Stimulated activated naive B cell treated with anti-CD40 and anti-IgM and Interleukin-4, amounts not matched to agents 10 μg/mL and 1 μg/mL and 100 μg/mL, for 72 hours (primary cell): Measurements from ENCODE around the gene LRRFIP1.
"Not testable (repeated sequence)": the region's sequence is repeated elsewhere in the genome, so short reads cannot be mapped to it uniquely, and the experiment has no call there.

Experiments used
- ATAC-seq, 2 donors: fragments of 150-1000 bp; cut with Tn5 transposase; replicated peaks; 2 replicates each; pipeline ENCODE4 v1.10.0; 2021; ENCODE audit warnings: moderate library complexity in 1 of 2
- DNase-seq: peaks from one replicate; pipeline ENCODE4 v3.0.0; 2021
- H3K27ac Mint-ChIP-seq: one replicate; pipeline ENCODE4 v1.8.0; 2022; ENCODE audit warnings: mild to moderate bottlenecking, mixed read lengths
- H3K27me3 Mint-ChIP-seq, 2 donors: one replicate each; pipeline ENCODE4 v1.8.0; 2022; ENCODE audit warnings: mixed read lengths in 2 of 2
- H3K36me3 Mint-ChIP-seq, 2 donors: one replicate each; pipeline ENCODE4 v1.8.0; 2022; ENCODE audit warnings: mixed read lengths in 2 of 2, mild to moderate bottlenecking in 1 of 2
- H3K4me1 Mint-ChIP-seq, 2 donors: one replicate each; pipeline ENCODE4 v1.8.0; 2022; ENCODE audit warnings: mixed read lengths in 2 of 2, mild to moderate bottlenecking in 1 of 2
- H3K4me3 Mint-ChIP-seq, 2 donors: one replicate each; pipeline ENCODE4 v1.8.0; 2022; ENCODE audit warnings: mild to moderate bottlenecking in 2 of 2, mixed read lengths in 2 of 2, moderate library complexity in 1 of 2
- H3K9me3 Mint-ChIP-seq, 2 donors: one replicate each; pipeline ENCODE4 v1.8.0; 2022; ENCODE audit warnings: mixed read lengths in 2 of 2, mild to moderate bottlenecking in 1 of 2

The LRRFIP1 gene

GRCh38 chr2:237603049-237603717 lies 24.2 kb upstream of the LRRFIP1 start:
- Mint-ChIP-seq H3K27ac (peak overlapping the region; percentile 92), H3K36me3 (no peaks in the 10 kb centered on the region), H3K4me1 (peaks cover 19 to 25% of the 10 kb centered on the region in 2 donors), H3K27me3 (no peaks in the 10 kb centered on the region), H3K4me3 (peak overlapping the region; percentile 66 to 76), H3K9me3 (no peaks in the 10 kb centered on the region)
- ATAC-seq: no peak
- no peak for DNase-seq

DNA sequence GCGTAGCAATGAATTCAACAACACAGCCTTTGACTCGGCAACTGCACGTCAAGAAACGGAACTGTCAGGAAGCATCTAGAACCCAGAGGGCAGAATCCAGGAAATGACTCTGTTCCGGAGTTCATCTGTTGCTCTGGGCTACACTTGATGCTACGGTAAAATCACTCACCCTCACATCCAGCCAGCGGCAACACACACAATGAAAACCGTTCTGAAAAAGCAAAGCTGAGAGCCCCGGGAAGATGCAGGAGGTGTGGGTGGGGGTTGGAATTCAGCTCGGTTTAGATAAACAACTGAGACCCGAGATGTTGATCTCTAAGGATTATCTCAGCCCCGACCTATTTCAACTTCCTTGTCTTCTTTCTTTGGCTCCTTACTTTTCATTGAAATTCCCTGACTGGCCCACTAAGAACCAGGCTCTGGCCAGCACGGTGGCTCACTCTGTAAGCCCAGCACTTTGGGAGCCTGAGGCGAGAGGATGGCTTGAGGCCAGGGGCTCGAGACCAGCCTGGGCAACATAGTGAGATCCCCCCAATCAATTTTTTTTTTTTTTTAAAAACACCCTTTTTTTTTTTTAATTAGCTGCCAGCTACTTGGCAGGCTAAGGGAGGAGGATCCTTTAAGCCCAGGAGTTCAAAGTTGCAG lies 23.5 kb upstream of the LRRFIP1 start:
- Mint-ChIP-seq H3K4me1 (peaks cover 17 to 19% of the 10 kb centered on the region in 2 donors), H3K9me3 (no peaks in the 10 kb centered on the region), H3K27me3 (peaks cover 0 to 4% of the 10 kb centered on the region in 2 donors), H3K4me3 (peak overlapping the region; percentile 66 to 76), H3K27ac (peak overlapping the region; percentile 92), H3K36me3 (no peaks in the 10 kb centered on the region)
- ATAC-seq (peak; percentile 95 to 98), DNase-seq (peak; percentile 46)

DNA sequence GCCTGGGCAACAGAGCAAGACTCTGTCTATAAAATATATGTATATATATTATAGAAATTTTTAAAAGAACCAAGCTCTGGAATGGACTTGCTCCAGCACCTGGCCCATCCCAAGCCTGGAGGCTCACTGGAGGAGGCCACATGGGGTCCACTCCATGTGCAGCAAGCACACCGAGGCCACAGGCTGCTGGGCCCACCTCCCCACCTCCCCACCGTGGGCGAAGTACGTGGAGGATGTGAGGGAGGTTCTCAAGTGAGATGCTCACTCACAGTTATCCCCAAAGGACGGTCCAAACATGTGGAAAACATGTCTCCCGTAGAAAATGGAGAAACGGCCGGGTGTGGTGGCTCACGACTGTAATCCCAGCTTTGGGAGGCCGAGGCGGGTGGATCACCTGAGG lies 23.0 kb upstream of the LRRFIP1 start:
- Mint-ChIP-seq H3K4me3 (peak overlapping the region in 1 of 2 donors; percentile 76), H3K27me3 (peaks cover 0 to 4% of the 10 kb centered on the region in 2 donors), H3K27ac (peak overlapping the region; percentile 92), H3K4me1 (peaks cover 17 to 19% of the 10 kb centered on the region in 2 donors), H3K36me3 (no peaks in the 10 kb centered on the region), H3K9me3 (no peaks in the 10 kb centered on the region)
- DNase-seq (no peak), ATAC-seq (no peak)

DNA sequence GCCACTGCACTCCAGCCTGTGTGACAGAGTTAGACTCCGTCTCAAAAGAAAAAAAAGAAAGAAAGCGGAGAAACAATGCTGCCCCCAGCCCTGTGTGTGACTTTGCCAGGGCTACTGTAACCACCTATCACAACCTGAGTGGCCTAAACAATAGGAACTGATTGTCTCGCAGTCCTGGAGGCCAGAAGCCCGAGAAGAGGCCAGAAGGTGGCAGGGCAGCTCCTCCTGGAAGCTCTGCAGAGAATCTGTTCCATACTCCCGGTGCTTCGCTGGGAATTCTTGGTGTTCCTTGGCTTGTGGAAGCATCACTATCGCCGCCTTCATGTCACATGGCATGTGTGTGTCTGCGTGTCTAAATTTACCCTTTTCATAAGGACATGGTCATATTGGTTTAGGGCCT lies 22.4 kb upstream of the LRRFIP1 start:
- Mint-ChIP-seq H3K4me1 (peaks cover 17 to 19% of the 10 kb centered on the region in 2 donors), H3K36me3 (no peaks in the 10 kb centered on the region), H3K27ac (no peak overlapping the region), H3K4me3 (no peak overlapping the region), H3K9me3 (no peaks in the 10 kb centered on the region), H3K27me3 (peaks cover 0 to 4% of the 10 kb centered on the region in 2 donors)
- ATAC-seq: no peak
- no peak for DNase-seq

- peak overlapping the region; percentile 15 for H3K27ac Mint-ChIP-seq
- not testable (repeated sequence) for DNase-seq, H3K36me3 Mint-ChIP-seq, H3K4me3 Mint-ChIP-seq, ATAC-seq, H3K9me3 Mint-ChIP-seq, H3K27me3 Mint-ChIP-seq
- peaks cover 17 to 19% of the 10 kb centered on the region in 2 donors for H3K4me1 Mint-ChIP-seq
Observed at GRCh38 chr2:237606522-237606921, 20.9 kb upstream of the LRRFIP1 start.

DNA sequence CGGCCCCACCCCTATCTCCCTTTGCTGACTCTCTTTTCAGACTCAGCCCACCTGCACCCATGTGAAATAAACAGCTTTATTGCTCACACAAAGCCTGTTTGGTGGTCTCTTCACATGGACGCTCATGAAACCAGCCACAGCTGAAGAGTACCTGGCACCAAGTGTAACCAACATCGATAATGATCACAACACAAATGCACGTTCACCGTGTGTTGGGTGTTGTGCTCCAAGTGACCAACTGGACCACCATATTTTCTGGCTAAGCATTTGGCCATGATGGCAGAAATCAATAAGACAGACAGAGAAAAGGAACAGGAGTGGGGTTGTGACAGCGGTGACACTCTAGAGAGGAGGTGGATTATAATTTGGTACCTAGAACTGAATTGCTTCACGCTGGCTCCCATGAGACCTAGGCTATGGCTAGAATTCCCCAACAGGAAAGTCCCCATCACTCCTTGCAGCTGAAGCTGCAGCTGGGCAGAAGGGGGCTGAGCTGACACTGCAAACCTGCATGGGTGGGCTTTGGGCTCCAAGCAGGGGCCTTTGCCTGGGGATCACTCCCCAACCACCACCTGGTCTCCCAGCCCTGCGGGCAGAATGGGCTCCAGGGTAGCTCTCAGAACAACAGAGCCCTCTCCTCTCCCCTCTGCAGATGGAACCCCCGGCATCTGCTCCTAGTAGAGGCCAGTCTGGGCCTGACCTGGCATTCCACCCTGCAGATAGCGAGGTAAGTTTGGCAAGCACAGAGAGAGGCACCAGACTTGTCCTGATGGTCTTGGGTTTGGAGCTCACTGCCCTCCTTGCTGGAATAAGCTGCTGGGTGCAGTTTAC lies 14.6 kb upstream of the LRRFIP1 start:
- Mint-ChIP-seq H3K36me3 (no peaks in the 10 kb centered on the region), H3K4me3 (no peak overlapping the region), H3K27me3 (peaks cover 4 to 8% of the 10 kb centered on the region in 2 donors), H3K9me3 (no peaks in the 10 kb centered on the region), H3K27ac (no peak overlapping the region), H3K4me1 (peaks cover 29 to 42% of the 10 kb centered on the region in 2 donors)
- ATAC-seq (no peak), DNase-seq (no peak)

DNA sequence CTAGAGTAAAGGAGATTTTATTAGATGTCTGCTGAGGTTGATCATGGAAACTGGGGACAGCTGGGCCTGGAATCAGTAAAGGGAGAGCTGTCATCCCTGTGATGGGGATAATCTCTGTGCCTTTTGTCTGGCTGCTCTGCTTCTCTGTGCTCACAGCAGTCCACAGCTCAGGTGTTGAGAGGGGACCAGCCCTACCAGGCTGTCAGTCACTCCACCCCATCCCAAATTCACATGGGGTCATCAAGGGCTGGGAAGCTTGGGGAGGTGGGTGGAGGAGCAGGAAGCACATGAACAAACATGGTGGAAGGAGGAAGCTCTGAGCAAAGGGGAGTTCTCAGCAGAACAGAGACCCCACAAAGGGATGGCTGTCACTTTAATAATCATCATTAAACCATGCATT lies 13.7 kb upstream of the LRRFIP1 start:
- Mint-ChIP-seq H3K4me3 (no peak overlapping the region), H3K27ac (no peak overlapping the region), H3K9me3 (no peaks in the 10 kb centered on the region), H3K27me3 (peaks cover 4% of the 10 kb centered on the region in 2 donors), H3K36me3 (no peaks in the 10 kb centered on the region), H3K4me1 (peaks cover 35 to 52% of the 10 kb centered on the region in 2 donors)
- ATAC-seq (no peak), DNase-seq (no peak)

DNA sequence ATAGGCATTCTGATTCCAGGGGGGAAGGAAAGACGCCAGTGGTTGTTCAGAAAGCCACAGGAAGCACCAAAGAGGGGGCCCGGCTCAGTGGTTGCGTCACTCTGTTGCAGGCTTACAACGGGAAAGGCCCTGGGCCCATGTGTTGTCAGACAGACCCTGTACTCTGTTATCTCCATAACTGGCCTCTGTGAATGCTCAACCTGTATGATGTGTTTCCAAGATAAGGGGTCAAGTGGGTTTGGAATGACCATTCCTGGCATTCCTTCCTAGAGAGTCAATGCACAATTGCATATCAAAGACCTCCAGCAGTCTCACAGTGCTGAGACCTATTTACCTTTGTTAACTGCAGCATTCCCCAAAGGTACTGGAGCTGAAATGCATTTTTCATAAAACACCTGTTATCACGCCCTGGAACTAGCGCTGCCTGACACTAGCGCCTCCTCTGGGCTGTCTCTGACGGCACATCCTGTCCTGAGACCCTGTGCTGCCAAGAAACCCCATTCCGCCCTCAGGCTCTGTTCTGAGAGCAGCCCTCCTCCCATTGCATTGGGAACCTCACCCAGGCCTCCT lies 13.2 kb upstream of the LRRFIP1 start:
- H3K27ac Mint-ChIP-seq: no peak overlapping the region
- H3K27me3 Mint-ChIP-seq: peaks cover 4% of the 10 kb centered on the region in 2 donors
- H3K36me3 Mint-ChIP-seq: no peaks in the 10 kb centered on the region
- peak in 1 of 2 donors; percentile 65 for ATAC-seq
- H3K4me1 Mint-ChIP-seq: peaks cover 35 to 53% of the 10 kb centered on the region in 2 donors
- no peak overlapping the region for H3K4me3 Mint-ChIP-seq
- no peaks in the 10 kb centered on the region for H3K9me3 Mint-ChIP-seq
- no peak for DNase-seq

- DNase-seq: no peak
- Mint-ChIP-seq H3K9me3 (no peaks in the 10 kb centered on the region), H3K36me3 (peaks cover 0 to 1% of the 10 kb centered on the region in 2 donors), H3K27me3 (peaks cover 4% of the 10 kb centered on the region in 2 donors), H3K4me1 (peaks cover 35 to 53% of the 10 kb centered on the region in 2 donors), H3K4me3 (no peak overlapping the region), H3K27ac (peak overlapping the region; percentile 25)
- ATAC-seq: no peak
Observed at GRCh38 chr2:237615631-237616249, 11.6 kb upstream of the LRRFIP1 start.

- peaks cover 0 to 1% of the 10 kb centered on the region in 2 donors for H3K36me3 Mint-ChIP-seq
- no peaks in the 10 kb centered on the region for H3K9me3 Mint-ChIP-seq
- no peak overlapping the region for H3K4me3 Mint-ChIP-seq
- DNase-seq: no peak
- peaks cover 4% of the 10 kb centered on the region in 2 donors for H3K27me3 Mint-ChIP-seq
- no peak for ATAC-seq
- H3K27ac Mint-ChIP-seq: no peak overlapping the region
- peaks cover 35 to 53% of the 10 kb centered on the region in 2 donors for H3K4me1 Mint-ChIP-seq
Observed at GRCh38 chr2:237616373-237616733, 11.0 kb upstream of the LRRFIP1 start.

GRCh38 chr2:237616734-237617586 lies 10.4 kb upstream of the LRRFIP1 start:
- DNase-seq (no peak), ATAC-seq (no peak)
- peak overlapping the region; percentile 44 to 47 for H3K4me3 Mint-ChIP-seq
- no peaks in the 10 kb centered on the region for H3K9me3 Mint-ChIP-seq
- H3K4me1 Mint-ChIP-seq: peaks cover 35 to 53% of the 10 kb centered on the region in 2 donors
- H3K27ac Mint-ChIP-seq: peak overlapping the region; percentile 37
- H3K27me3 Mint-ChIP-seq: peaks cover 4% of the 10 kb centered on the region in 2 donors
- peaks cover 0 to 1% of the 10 kb centered on the region in 2 donors for H3K36me3 Mint-ChIP-seq

DNA sequence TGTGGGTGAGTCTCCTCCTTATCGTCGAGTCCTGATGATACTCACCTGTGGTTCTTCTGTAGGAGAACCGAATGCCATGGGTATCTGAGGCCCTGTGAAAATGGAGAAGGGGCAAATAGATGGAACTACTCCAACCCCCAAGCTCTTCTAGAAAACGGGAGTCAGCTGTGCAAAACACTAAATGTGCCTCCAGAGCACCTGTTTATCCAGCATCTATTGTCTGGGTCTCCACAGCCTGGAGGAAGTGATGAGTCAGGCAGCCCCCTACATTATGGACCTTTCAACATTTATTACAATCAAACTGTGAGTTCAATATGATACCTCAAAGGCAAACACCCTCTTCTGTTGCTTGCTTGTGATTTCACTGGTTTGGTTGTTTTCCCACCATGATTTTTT lies 9.8 kb upstream of the LRRFIP1 start:
- DNase-seq: no peak
- Mint-ChIP-seq H3K27ac (no peak overlapping the region), H3K36me3 (peaks cover 0 to 1% of the 10 kb centered on the region in 2 donors), H3K9me3 (no peaks in the 10 kb centered on the region), H3K27me3 (peaks cover 4% of the 10 kb centered on the region in 2 donors), H3K4me1 (peaks cover 33 to 53% of the 10 kb centered on the region in 2 donors), H3K4me3 (no peak overlapping the region)
- no peak for ATAC-seq

DNA sequence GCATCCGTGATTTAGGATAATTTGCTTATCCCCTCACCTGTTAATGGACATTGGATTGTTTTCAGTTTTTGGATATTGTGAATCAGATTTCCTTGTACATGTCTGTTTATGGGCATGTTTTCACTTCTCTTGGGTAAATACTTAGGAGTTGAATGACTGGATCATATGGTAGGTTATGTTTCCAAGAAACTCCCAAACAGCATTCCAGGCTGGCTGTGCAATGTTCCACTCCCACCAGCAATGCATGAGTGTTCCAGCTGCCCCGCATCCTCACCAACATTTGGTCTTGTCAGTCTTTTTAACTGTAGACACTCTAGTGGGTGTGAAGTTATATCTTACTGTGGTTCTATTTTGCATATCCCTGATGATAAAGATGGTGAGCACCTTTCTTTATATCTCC lies 8.9 kb upstream of the LRRFIP1 start:
- ATAC-seq (no peak), DNase-seq (no peak)
- Mint-ChIP-seq H3K4me1 (peaks cover 32 to 53% of the 10 kb centered on the region in 2 donors), H3K4me3 (no peak overlapping the region), H3K36me3 (peaks cover 0 to 1% of the 10 kb centered on the region in 2 donors), H3K27ac (no peak overlapping the region), H3K27me3 (peaks cover 4% of the 10 kb centered on the region in 2 donors), H3K9me3 (no peaks in the 10 kb centered on the region)
